DOHH2 (cell line): Measurements from ENCODE around the gene TNS1.

ENCODE experiments used
- H3F3A ChIP-seq: fragments of 200-600 bp; sonication (generic), shearing (Covaris generic); 2 replicates; pipeline ENCODE4 v1.6.0; 2016; ENCODE audit warnings: antibody characterized with exemption, mild to moderate bottlenecking; ENCODE audit not compliant: control insufficient read depth, insufficient read depth
- H3K27ac ChIP-seq: fragments of 200-600 bp; sonication (generic); 2 replicates; pipeline ENCODE4 v1.5.1; 2014; ENCODE audit warnings: low read depth, mild to moderate bottlenecking, low read length, moderate library complexity
- H3K27me3 ChIP-seq: fragments of 200-600 bp; sonication (generic); 2 replicates; pipeline ENCODE4 v1.6.1; 2014; ENCODE audit warnings: mild to moderate bottlenecking, low read length, mixed read lengths; ENCODE audit not compliant: control insufficient read depth
- H3K36me3 ChIP-seq: fragments of 200-600 bp; sonication (generic); 2 replicates; pipeline ENCODE4 v1.6.1; 2014; ENCODE audit warnings: mild to moderate bottlenecking, low read length, moderate library complexity, mixed read lengths; ENCODE audit not compliant: control insufficient read depth
- H3K4me1 ChIP-seq: fragments of 200-600 bp; sonication (generic); 2 replicates; pipeline ENCODE4 v1.6.1; 2014; ENCODE audit warnings: mild to moderate bottlenecking, low read length, mixed read lengths; ENCODE audit not compliant: control insufficient read depth
- H3K4me2 ChIP-seq: fragments of 200-600 bp; sonication (generic); 2 replicates; pipeline ENCODE4 v1.6.0; 2014; ENCODE audit warnings: mild to moderate bottlenecking, low read length, moderate library complexity
- H3K4me3 ChIP-seq: fragments of 200-600 bp; sonication (generic); 2 replicates; pipeline ENCODE4 v1.5.1; 2014; ENCODE audit warnings: mild to moderate bottlenecking, low read length, mixed read lengths
- H3K79me2 ChIP-seq: fragments of 200-600 bp; sonication (generic); 2 replicates; pipeline ENCODE4 v1.6.1; 2014; ENCODE audit warnings: mild to moderate bottlenecking, low read length, mixed read lengths; ENCODE audit not compliant: control insufficient read depth
- H3K9me2 ChIP-seq: fragments of 200-600 bp; sonication (generic); replicated peaks from 2 replicates; pipeline ENCODE4 v1.6.1; 2014; ENCODE audit warnings: mild to moderate bottlenecking, low read length, mixed read lengths; ENCODE audit not compliant: control insufficient read depth
- H3K9me3 ChIP-seq: fragments of 200-600 bp; sonication (generic); 2 replicates; pipeline ENCODE4 v1.6.1; 2014; ENCODE audit warnings: antibody characterized with exemption, low read length, mixed read lengths; ENCODE audit not compliant: control insufficient read depth, insufficient read depth
- H4K20me1 ChIP-seq: fragments of 200-600 bp; sonication (generic); 2 replicates; pipeline ENCODE4 v1.6.0; 2014; ENCODE audit warnings: low read depth, mild to moderate bottlenecking, antibody characterized with exemption, low read length, moderate library complexity; ENCODE audit not compliant: control insufficient read depth, insufficient read depth
- CTCF ChIP-seq: fragments of 200-600 bp; sonication (generic); IDR thresholded peaks from one replicate; pipeline ENCODE4 v1.5.1; 2014; ENCODE audit warnings: antibody characterized with exemption, mild to moderate bottlenecking, low read depth, low read length; ENCODE audit not compliant: poor library complexity, severe bottlenecking
- EZH2phosphoT487 ChIP-seq: fragments of 200-600 bp; sonication (generic); IDR thresholded peaks from 2 replicates; pipeline ENCODE4 v1.6.1; 2017; ENCODE audit warnings: borderline replicate concordance, mild to moderate bottlenecking, antibody characterized with exemption, low read length, moderate library complexity, mixed read lengths

TNS1 gene

GRCh38 chr2:217956586-217957457, 46.0 kb downstream of the TNS1 start:
- no peaks in the 10 kb centered on the region for H3K9me3 ChIP-seq
- H3K4me1 ChIP-seq: no peaks in the 10 kb centered on the region
- H3K27ac ChIP-seq: no peak overlapping the region
- no peaks in the 10 kb centered on the region for H3K9me2 ChIP-seq
- no peak overlapping the region for H3K4me2 ChIP-seq
- TF ChIP-seq CTCF: no peak
- TF ChIP-seq EZH2phosphoT487: no peak
- no peaks in the 10 kb centered on the region for H3K79me2 ChIP-seq
- H4K20me1 ChIP-seq: no peaks in the 10 kb centered on the region
- no peak overlapping the region for H3K4me3 ChIP-seq
- H3F3A ChIP-seq: no peaks in the 10 kb centered on the region
- H3K36me3 ChIP-seq: no peaks in the 10 kb centered on the region
- H3K27me3 ChIP-seq: peaks cover 3% of the 10 kb centered on the region; the same call in 1 of the 2 replicates

- H3K4me1 ChIP-seq: no peaks in the 10 kb centered on the region
- no peaks in the 10 kb centered on the region for H3K36me3 ChIP-seq
- H3K4me3 ChIP-seq: no peak overlapping the region
- no peaks in the 10 kb centered on the region for H3F3A ChIP-seq
- no peaks in the 10 kb centered on the region for H4K20me1 ChIP-seq
- TF ChIP-seq CTCF (no peak), EZH2phosphoT487 (no peak)
- no peaks in the 10 kb centered on the region for H3K9me3 ChIP-seq
- H3K27me3 ChIP-seq: peaks cover 3% of the 10 kb centered on the region; the same call in 1 of the 2 replicates
- H3K27ac ChIP-seq: no peak overlapping the region
- H3K79me2 ChIP-seq: no peaks in the 10 kb centered on the region
- no peak overlapping the region for H3K4me2 ChIP-seq
- H3K9me2 ChIP-seq: no peaks in the 10 kb centered on the region
Measured at GRCh38 chr2:217955881-217956493, 46.8 kb downstream of the TNS1 start.

GRCh38 chr2:217954971-217955740, 47.6 kb downstream of the TNS1 start:
- Histone ChIP-seq H4K20me1 (no peaks in the 10 kb centered on the region), H3K27ac (no peak overlapping the region), H3K9me3 (no peaks in the 10 kb centered on the region), H3K79me2 (no peaks in the 10 kb centered on the region), H3F3A (no peaks in the 10 kb centered on the region), H3K4me3 (no peak overlapping the region), H3K36me3 (no peaks in the 10 kb centered on the region), H3K4me1 (no peaks in the 10 kb centered on the region), H3K4me2 (no peak overlapping the region), H3K9me2 (no peaks in the 10 kb centered on the region), H3K27me3 (peaks cover 3% of the 10 kb centered on the region; the same call in 1 of the 2 replicates)
- TF ChIP-seq EZH2phosphoT487 (no peak), CTCF (no peak)
